ENCODE results near the gene SRBD1.

SRBD1 gene

DNA sequence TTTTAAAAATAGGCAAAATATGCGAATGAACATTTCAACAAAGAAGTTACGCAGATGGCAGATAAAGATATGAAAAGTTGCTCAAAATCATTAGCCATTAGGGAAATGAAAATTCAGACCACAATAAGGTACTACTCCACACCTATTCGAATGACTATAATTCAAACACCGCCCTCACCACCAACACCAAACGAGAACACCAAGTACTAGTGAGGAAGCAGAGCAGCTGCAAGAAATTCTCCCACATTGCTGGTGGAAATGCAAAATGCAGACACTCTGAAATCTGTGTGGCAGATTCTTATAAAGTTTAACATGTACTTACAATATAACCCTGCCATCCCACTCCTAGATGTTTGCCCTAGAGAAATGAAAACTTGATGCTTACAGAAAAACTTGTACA, 23.2 kb upstream of the SRBD1 start:
- DNase-seq, result no peak

DNA sequence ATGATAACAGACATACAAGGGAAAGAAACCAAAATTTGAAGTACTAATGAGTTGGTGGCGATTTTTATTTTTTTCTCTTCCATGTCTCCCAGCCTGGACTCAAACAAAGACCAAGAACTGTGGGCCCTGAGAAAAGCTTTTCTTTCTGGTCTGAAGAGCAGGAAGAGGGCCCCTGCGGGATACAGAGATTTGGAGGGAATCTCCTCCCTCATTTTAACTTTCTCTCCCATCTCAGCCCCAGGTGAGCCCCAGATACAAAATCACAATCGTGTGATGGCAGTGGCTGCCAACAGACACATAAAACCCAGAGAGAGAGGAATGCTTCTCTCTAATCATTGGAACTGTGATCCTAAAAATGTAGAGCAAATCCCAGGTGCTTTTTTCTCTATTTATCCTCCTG, 20.9 kb upstream of the SRBD1 start:
- DNase-seq, result no peak

DNA sequence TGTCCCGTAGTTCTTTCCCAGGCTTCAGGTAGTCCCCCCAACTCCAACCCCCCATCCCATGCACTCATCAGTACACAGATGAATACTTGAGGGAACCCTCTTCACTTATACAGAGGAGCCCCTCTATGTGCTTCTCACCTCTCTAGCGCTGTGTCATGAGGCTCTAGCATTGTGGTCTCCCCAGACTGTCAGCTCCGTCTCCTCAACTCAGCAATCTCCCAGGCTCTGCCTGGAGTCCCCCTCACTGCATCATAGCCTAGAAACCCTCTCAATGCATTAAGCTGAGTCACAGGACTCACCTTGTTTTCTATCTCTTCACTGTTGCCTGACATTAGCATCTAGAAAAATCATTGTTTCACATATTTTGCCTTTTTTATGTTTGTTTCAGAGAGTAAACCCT, 20.3 kb upstream of the SRBD1 start:
- DNase-seq, result no peak

DNA sequence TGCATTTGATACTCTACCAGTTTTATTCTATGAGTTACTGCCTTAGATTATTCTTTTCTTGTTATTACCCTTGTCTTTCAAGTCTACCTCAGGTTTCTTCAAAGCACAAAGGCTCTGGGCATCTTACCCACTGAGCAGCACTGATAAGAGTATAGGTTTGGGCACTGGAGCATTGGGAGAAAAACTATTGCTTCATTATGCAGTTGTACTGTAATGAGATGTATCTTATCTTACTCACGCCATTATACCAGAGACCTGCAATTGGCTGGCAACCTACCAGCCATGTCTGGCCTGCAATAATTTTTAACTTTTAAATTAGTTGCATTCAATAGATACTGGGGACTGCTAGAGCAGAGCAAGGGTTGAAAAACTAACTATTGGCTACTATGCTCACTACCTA, 18.9 kb upstream of the SRBD1 start:
- DNase-seq, result no peak

DNA sequence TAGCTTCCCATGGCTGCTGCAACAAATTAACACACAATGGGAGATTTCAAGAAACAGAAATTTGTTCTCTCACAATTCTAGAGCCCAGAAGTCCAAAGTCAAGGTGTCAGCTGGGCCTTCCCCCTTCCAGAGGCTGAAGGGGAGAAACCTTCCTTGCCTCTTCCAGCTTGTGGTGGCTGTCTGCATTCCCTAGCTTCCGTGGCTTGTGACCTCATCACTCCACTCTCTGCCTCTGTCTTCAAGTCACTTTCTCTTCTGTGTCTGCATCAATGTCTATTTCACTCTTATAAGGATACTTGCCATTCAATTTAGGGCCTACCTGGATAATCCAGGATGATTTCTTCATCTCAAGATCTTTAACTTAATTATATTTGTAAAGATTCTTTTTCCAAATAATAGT, 16.8 kb upstream of the SRBD1 start:
- DNase-seq, result no peak

DNA sequence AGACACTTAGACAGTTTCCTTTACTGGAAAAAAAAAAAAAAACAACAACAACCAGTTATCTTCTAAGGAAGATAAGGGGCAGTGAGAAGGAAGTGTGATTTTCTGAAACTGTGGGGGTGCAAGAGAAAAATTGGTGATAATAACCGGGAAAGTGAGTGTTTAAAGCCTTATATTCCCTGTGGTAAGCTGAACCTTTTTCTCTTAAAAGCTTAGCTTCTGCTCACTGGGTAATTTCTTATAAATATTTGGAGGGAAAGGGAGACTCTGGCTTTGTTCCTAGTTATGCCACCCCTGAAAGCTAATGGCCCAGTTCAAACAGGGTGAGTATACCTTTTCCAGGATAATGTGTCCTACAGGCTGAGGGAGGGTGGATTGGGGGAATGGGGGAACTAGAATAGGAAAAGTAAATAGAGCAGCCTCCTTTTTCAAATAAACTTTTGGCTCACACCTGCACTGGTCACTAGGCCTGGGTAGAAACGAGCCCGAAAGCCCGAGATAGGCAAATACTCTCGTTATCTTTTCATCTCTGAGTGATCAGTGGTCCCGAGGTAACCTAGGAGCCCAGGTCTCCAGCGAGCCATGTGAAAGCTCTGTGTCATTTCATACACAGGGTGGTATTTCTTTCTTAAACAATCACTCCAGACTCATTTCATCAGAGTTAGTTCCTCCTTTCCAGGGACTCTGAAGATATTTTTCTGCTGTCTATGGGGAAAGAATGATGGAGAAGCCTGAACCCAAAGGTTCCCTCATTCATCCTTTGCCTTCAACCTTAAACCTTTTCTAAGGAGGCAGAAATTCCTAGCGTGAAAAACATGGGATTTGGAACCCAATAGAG, 15.5 kb upstream of the SRBD1 start:
- no peak for DNase-seq

DNA sequence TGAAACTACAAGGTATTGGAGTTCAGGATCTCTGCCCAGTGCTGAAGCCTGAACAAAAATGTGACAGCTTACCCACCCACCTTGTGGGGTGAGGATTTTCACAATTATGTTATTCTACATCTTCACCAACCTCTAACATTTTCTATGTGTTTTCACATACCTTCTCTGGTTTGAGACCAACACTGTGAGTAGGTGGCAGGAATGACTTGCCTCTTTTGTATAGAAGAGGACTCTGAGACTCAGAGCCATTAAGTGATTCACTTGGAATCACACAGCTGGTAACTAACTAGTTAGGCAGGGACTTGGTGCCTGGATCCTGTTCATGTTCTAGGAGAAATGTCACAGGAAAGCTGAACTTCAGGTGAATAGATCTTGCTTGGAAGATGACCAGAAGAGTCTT, 14.8 kb upstream of the SRBD1 start:
- no peak for DNase-seq

DNA sequence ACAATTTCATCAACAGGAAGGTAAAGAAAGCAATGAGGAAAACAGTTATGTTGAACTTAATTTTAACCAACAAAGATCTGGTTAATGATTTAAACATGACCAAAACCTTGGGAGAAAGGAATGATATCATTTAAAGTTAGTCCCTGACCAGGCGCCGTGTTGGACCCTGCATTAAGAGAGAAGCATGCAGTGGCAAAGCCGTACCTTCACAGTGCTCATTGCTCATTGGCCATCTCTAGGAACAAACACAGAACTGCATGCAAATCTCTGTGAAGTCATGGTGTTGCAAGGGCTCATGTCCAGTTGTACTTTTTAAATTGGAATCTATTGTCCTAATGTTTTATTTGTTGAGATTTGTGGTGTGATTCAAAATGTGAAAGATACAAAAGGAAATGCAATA, 12.0 kb upstream of the SRBD1 start:
- no peak for DNase-seq

DNA sequence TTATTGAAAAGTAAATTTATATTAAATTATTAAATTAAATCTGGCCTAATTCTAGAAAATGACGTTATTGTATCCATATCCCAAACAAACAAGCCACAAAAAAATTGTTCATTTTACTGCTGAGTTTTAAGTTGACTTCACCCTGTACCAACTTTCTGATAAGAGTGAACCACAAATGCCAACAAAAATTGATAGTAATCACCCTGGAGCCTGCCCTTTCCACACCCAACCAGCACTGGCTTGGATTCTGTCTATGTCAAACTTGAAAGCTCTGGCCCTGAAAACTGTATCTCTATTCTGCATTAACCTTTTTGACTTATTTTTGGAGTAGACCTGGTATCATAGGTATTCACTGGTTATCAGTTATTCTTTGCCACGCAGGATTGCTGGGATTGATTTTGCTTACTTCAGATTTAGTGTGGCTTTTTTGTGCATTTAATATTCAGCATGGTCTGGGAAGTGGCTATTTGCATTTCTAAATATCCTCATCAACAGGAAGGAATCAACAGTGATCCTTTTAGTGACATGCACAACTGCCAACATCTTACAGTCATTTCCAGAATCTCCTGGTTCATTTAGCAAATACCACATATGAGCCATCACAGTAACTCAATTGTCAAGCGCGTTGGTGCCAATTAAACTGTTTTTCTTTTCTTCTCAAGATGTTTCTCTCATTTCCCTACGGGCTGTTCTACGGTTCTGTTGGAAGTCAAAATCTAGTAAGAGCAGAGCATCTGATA, 11.4 kb upstream of the SRBD1 start:
- no peak for DNase-seq

DNA sequence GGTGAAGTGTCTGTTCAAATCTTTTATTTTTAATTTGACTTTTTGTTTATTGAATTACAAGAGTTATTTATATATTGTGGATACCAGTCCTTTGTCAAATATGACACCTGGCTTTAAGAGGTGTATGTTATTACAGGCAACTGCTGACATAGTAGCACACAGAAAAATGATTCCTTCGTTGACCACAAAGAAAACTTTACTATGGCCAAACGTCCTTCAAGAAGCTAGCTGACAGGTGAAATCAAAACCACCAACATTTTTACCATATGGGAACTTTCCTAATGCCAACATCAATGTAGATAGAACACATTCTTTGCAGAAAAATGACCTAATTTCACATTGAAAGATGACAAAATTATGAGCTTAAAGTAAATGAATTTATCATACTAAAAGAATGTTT, 6.4 kb upstream of the SRBD1 start:
- DNase-seq, result no peak

DNA sequence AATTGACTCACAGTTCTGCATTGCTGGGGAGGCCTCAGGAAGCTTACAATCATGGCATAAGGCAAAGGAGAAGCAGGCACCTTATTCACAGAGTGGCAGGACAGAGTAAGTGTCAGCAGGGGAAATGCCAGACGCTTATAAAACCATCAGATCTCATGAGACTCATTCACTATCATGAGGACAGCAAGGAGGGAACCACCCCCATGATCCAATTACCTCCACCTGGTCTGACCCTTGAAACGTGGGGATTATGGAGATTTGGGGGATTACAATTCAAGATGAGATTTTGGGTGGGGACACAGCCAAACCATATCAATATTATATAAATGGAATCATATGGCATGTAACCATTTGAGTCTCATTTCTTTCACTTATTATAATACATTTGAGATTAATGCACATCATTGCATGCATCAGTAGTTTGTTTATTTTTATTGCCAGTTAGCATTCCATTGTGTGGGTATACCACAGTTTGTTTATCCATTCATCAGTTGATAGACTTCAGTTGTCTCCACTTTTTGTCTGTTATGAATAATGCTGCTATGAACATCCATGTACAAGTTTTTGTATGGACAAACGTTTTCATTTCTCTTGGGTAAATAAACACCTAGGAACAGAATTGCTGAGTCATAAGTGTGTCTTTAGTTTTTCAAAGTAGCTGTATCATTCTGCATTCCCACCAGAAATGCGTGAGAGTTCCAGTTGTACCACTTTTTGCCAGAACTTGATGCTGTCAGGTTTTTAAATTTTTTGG, 5.8 kb upstream of the SRBD1 start:
- DNase-seq, result no peak

DNA sequence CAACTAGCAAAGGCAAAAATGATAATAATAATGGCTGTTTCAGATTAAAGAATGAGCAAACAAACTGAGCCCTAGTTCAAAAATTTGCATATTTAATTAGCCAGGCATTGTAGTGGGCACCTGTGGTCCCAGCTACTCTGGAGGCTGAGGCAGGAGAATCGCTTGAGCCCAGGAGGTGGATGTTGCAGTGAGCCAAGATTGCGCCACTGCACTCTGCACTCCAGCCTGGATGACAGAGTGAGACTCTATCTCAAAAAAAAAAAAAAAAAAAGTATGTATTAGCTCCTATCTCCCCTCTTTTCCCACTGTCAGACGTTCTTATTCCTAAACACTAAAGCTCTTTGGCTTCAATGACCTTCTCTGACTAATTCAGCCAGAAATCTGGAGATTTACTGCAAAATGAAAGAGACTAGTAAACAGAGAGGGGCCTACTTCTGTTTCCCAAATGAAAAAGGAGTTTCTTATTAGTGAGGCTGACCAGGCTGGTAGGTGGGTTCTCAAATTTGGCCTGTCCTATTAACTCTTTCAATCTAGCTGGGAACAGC, 3.9 kb upstream of the SRBD1 start:
- no peak for DNase-seq

DNA sequence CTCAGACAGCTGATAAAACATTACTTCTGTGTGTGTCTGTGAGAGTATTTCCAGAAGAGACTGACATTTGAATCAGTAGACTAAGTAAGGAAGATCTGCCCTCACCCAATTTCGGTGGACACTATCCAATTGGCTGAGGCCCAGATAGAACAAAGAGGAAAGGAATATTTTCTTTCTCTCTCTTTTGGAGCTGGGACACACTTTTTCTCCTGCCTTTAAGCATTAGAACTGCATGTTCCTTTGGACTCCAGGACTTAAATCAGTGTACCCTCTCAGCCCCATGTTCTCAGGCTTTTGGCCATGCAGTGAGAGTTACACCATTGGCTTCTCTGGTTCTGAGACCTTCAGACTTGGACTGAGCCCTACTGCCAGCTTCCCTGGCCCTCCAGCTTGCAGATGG, 3.3 kb upstream of the SRBD1 start:
- no peak for DNase-seq

DNA sequence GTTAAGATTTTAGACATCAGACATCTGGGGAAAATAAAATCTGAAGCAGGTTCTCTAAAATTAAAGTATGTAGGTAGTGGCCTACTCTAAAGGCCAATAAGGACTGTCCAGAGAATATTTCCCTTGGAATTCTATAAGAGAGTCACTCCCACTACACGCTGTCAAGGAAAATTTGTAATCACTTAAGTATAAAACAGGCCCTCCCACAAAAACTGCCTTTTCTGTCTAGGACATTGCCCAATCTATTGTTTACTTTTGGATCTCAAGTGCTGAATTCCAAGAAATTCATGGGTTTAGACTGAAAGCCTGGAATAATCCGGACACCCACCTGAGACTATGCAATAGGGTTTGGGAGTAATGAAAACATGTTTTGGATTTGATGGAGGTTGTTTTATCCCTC, 1.7 kb upstream of the SRBD1 start:
- DNase-seq, result no peak

DNA sequence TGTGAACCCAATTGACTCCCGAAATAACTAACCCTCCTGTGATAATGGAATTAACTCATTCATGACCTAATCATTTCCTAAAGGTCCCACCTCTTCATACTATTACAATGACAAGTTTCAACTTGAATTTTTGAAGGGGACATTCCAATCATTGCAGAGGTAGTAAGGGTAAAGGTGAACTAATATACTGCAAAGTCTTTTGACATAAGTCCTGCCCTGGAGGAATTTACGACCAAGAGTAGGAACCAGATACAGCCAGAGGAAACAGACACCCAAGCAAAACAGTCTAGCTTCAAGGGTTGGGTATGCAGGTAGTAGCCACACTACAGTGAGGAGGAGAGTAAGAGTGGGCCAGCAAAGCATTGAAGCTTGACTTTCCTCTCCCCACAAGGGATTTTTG, 1.2 kb upstream of the SRBD1 start:
- no peak for DNase-seq

DNA sequence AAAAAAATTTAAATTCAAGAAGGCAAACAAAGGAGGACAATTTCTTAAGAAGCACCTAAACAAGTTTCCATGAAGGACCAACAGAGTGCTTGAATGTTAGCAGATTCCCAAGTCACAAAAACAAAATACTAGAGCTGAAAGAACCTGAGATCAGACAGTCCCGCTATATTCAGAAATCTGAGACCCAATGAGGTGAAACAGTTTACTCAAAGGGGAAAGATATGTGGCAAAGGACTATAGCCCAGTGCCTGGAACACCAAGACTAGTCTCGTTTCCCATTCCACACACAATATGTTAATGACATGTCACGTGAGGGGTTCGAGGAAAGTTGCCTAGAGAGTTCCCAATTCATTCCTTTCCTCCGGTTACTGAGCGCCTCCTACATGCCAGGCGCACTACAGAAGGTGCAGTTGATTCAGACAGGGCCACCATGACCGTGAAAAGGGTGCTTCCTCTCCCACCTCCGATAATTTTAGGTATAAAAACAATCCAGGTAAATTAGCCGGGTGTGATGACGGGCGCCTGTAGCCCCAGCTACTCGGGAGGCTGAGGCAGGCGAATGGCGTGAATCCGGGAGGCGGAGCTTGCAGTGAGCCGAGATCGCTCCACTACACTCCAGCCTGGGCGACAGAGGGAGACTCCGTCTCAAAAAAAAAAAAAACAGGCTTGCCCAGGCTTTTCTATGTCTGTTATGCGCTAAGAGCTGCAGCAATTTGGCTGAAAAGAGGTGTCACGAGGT, 617 bp downstream of the SRBD1 start:
- DNase-seq, result peak; percentile 69

DNA sequence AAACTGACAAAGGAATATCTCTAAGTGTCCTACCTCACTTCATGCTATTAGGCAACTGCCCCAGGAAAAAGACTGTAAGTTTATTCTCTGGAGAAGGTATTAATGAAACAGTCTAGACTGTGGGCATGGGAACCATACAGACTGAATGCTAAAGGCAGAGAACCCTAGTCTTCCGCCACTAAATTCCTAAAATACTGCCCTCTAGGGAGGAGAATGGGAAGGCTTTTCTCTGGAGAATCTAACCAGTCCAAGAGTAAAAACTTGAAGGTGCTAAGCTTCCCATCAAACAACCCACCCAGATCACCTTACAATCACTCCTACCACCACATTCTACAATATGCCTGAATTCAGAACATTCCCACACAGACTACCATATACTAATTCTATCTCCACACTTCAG, 3.4 kb downstream of the SRBD1 start:
- no peak for DNase-seq

DNA sequence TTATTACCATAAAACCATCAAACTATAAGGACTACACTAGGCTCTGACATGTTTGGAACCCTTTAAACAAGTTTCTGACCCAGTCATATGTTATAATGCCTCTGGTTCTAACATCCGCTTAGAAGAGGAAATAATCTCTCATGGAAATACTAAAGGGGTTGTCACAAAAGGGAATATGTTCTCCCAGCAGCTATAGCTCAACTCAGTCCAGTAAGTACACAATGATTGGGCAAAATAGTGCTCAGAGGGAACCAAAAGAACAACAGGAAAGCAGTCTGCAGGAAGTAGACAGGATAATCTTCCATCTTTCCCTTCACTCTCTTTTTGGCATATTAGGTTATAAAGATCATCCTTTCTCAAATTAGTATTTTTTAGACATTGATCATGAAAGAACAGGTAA, 4.3 kb downstream of the SRBD1 start:
- DNase-seq, result no peak

DNA sequence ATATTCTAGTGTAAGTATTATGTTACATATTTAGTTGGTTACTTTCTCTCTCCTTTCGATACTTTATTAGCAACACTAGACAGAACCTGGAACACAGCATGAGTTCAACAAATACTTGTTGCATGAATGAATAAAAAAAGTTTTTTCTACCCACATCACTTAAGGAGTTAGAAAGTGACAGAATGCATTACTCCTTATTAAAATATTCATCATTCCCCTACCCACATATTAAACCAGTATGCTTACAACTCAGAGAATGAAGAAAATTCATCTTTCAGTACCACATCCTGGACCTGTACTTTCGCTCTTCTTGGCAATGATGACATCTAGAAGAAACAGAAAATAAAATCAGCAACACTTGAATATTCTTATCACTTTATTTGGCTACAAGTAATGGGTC, 6.0 kb downstream of the SRBD1 start:
- no peak for DNase-seq

DNA sequence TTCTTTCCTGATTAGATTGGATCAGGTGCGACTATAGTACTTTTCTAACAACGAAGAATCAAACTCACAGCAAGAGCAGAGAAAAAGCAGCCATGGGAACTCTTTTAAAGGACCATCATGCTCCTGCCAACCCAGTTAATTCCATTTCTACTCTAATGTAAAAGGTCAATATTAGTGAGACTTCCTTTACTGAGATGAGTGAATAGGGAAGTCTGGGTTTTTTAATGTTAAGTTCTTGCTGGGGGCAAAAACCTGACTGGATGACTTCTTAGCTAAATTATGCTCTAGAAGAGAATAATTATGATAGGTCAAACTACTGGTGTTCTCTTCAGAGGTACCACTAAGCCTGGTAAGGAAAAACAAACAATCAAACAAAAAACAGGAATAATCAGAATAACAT, 8.4 kb downstream of the SRBD1 start:
- no peak for DNase-seq

DNA sequence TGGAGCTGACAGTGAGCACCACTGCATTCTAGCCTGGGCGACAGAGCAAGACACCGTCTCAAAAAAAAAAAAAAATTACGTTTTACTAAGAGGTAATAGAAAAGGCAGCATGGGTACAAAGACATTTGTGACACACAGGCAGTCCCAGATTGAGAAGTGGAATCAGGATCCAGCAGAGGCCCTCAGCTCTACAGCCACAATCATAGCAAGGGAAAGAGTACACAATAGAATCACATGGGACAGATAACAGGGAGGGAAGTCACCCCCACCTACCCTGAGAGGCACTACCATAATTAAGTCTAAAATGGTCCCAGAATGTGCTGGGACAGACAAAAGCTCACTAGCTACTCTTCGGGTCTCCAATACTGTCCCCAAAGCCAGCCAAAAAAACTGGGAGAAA, 12.5 kb downstream of the SRBD1 start:
- DNase-seq, result no peak

DNA sequence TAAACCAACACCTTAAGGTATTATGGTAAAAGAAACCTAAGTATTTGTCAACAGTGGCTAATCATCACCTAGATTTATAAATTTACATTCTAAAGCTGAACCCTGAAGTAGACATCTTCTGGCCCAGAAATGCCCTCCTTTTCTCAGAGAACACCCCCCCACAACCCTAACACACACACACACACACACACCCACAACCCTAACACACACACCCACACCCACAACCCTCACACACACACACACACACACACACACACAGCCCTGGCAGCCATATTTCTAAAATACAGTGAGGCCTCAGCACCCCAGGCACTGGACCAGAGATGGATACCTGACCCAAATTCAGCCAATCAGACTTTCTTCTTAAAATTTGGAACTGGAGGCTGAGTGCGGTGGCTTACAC, 14.3 kb downstream of the SRBD1 start:
- no peak for DNase-seq
